T-helper 1 cell treated with Interleukin-12 subunit alpha and Interleukin-12 subunit beta and Interleukin-4 antibody, amounts not matched to agents 30 μg/mL and 1 μg/mL, for 36 hours (primary cell): ENCODE data around the gene SORL1-AS1.

Source experiments
- H3K27ac Mint-ChIP-seq: one replicate; pipeline ENCODE4 v1.8.0; 2021; ENCODE audit warnings: mild to moderate bottlenecking, mixed read lengths
- H3K27me3 Mint-ChIP-seq: one replicate; pipeline ENCODE4 v1.8.0; 2021; ENCODE audit warnings: low read depth, mixed read lengths
- H3K36me3 Mint-ChIP-seq: one replicate; pipeline ENCODE4 v1.8.0; 2021; ENCODE audit warnings: low read depth, mixed read lengths
- H3K4me1 Mint-ChIP-seq: one replicate; pipeline ENCODE4 v1.8.0; 2021; ENCODE audit warnings: low read depth, mixed read lengths
- H3K4me3 Mint-ChIP-seq: one replicate; pipeline ENCODE4 v1.8.0; 2021; ENCODE audit warnings: mild to moderate bottlenecking, moderate library complexity, mixed read lengths
- H3K9me3 Mint-ChIP-seq: one replicate; pipeline ENCODE4 v1.8.0; 2021; ENCODE audit warnings: mixed read lengths

Gene SORL1-AS1

DNA sequence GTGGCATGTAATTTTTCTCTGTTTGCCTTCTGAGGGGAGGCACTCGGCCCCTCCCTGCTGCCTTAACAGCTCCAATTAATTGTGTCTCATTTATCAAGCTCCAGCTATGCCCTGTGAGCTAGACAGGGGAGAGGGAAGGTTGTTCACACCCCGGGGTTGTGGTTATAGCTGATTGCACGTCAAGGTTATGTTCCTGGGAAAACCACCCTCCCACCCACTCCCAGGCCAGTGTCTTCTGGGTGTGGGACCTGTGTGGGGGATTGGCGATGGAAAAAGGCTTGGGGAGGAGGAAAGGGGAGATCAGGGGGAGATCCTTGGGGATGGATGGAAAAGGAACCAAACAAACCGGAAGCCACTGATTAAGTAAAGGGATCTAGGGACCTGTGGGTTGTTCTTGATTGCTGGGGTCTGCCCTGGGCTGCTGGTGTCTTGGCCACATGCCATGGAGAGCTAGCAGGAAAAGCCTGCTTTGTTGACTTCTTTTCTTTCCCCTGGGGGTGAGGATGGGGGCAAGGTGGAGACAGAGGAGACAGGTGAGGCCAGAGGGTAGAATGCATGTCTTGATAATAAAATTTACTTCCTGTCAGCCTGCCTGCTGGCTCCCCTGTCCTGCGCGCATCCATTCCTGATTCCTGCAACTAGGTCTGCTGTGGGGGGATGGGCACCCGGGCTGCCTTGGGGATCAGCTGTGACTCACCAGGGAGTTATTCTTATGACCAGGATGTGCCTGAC lies 13.5 kb upstream of the SORL1-AS1 start:
- H3K4me3 Mint-ChIP-seq, result peak overlapping the region; percentile 82
- no peaks in the 10 kb centered on the region for H3K27me3 Mint-ChIP-seq
- H3K27ac Mint-ChIP-seq, result peak overlapping the region; percentile 92
- peaks cover 78% of the 10 kb centered on the region for H3K4me1 Mint-ChIP-seq
- H3K36me3 Mint-ChIP-seq, result peaks cover 27% of the 10 kb centered on the region
- H3K9me3 Mint-ChIP-seq, result no peaks in the 10 kb centered on the region

DNA sequence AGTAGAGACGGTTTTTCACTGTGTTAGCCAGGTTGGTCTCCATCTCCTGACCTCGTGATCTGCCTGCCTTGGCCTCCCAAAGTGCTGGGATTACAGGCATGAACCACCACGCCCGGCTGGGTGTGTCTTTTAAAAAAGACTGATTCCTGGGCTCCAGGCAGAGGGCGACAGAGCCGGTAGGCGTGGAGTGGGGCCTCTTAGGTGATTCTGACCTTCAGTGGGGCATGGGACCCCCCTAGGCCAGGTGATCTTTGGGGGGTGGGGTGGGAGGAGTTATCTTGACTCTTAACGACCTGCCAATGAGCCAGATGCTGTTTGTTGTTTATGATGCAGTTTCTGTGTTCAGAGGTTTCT lies 12.9 kb upstream of the SORL1-AS1 start:
- peaks cover 79% of the 10 kb centered on the region for H3K4me1 Mint-ChIP-seq
- H3K4me3 Mint-ChIP-seq, result peak overlapping the region; percentile 82
- peaks cover 22% of the 10 kb centered on the region for H3K36me3 Mint-ChIP-seq
- no peaks in the 10 kb centered on the region for H3K27me3 Mint-ChIP-seq
- H3K27ac Mint-ChIP-seq, result peak overlapping the region; percentile 92
- no peaks in the 10 kb centered on the region for H3K9me3 Mint-ChIP-seq

DNA sequence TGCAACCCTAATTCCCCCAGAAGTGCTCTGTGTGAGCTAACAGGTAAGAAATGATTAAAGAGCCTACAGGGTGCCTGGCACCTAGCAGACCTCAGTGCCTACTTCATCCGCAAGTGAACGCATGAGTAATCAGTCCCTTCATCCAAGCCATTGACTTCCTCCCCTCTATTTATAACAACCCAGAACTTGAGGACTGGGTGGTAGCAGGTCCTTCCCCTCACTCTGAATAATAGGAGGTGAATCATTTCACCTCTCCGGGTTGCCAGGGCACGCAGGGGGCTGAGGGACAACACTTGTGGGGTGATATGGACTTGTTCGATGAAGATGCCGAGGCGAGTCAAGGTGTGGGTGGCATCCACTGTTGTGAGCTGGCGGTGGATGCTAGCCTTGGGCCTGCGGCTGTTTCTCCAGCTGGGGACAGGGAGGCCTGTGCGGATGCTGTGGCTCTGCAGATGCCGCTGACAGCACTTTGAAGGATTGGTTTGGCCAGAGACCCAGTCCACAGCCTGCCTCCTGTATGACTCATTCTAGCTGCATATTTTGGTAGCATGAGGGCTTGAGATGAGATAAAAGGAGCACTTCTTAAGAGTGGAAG lies 11.7 kb upstream of the SORL1-AS1 start:
- H3K36me3 Mint-ChIP-seq, result peaks cover 15% of the 10 kb centered on the region
- H3K27ac Mint-ChIP-seq, result peak overlapping the region; percentile 92
- H3K4me3 Mint-ChIP-seq, result peak overlapping the region; percentile 82
- H3K4me1 Mint-ChIP-seq, result peaks cover 82% of the 10 kb centered on the region
- no peaks in the 10 kb centered on the region for H3K27me3 Mint-ChIP-seq
- H3K9me3 Mint-ChIP-seq, result no peaks in the 10 kb centered on the region

DNA sequence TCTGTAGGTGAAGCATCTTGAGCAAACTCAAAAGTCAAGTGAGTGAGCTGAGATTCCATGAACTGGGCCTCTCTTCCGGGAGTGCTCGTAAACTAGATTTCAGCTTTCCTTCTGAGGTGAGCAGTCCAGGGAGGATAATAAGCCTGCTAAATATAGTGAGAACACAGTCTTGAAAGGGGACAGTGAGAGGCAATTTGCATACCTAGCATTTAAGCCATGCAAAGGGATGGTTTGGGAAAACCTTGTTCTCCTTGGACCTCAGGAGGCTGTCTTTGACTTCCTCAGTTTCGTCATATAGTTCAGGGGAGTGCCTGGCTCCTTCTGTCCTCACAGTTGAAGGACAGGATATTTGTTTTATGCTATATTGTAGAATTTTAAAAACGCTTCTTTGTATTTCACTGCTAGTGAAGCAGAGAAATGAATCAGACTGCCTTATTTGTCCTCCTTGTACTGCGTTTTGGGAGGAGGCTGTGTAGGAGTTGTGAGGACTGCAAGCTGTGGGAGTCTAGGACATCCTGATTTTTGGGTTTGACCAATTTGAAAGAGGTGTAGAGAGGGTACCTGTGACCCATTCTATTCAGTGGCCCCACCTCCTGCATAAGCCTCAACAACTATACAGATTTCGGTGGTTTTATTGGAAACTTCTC lies 11.0 kb upstream of the SORL1-AS1 start:
- Mint-ChIP-seq H3K27me3 (no peaks in the 10 kb centered on the region), H3K9me3 (no peaks in the 10 kb centered on the region), H3K36me3 (peaks cover 19% of the 10 kb centered on the region), H3K4me3 (peak overlapping the region; percentile 82), H3K27ac (peak overlapping the region; percentile 92), H3K4me1 (peaks cover 84% of the 10 kb centered on the region)

DNA sequence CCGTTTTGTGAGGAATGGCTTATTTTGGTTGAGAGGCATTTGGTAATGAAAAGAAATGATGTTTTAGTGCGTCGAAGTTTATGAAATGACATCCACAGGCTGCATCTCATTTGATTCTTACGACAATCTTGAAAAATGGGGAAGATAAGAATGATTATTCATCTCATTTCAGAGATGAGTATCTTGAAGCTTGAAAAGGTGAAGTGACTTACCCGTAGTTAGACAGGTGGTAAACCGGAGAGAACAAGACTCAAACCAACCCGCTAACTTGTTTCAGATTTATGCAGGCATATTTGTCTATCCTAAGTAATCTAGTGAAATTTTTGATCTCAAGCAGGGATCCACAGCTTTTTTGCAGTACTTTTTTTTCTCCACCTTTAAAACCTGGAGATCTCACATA lies 9.1 kb upstream of the SORL1-AS1 start:
- Mint-ChIP-seq H3K9me3 (no peaks in the 10 kb centered on the region), H3K27ac (peak overlapping the region; percentile 64), H3K27me3 (no peaks in the 10 kb centered on the region), H3K4me1 (peaks cover 81% of the 10 kb centered on the region), H3K4me3 (peak overlapping the region; percentile 8), H3K36me3 (peaks cover 31% of the 10 kb centered on the region)

DNA sequence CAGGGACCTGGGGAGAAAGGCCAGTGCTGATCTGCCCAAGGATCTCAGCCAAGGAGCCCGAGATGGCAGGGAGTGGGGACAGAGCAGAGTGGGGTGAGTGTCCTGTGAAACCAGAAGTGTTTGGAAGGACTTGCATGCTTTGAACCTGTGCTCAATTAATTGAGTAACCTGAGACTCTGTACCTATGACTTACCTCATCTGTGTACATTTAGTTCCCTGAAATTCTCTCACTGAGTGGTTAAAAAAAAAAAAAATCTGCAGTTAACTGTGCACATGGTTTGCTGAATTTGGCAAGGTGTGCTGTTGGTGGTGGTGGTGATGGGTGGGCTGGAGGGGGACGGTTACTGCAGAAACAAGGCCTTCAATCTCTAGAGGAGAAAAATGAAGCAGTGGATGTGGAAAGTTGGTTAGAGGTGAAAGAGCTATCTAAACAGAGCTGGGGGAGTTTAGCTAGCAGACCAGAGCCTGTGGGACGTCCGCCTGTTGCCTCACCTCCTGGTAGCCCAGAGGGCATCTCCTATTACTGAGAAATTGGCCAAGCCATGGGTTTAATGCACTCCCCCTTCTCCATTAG lies 8.3 kb upstream of the SORL1-AS1 start:
- Mint-ChIP-seq H3K4me1 (peaks cover 79% of the 10 kb centered on the region), H3K27me3 (no peaks in the 10 kb centered on the region), H3K4me3 (no peak overlapping the region), H3K9me3 (no peaks in the 10 kb centered on the region), H3K36me3 (peaks cover 34% of the 10 kb centered on the region), H3K27ac (no peak overlapping the region)

DNA sequence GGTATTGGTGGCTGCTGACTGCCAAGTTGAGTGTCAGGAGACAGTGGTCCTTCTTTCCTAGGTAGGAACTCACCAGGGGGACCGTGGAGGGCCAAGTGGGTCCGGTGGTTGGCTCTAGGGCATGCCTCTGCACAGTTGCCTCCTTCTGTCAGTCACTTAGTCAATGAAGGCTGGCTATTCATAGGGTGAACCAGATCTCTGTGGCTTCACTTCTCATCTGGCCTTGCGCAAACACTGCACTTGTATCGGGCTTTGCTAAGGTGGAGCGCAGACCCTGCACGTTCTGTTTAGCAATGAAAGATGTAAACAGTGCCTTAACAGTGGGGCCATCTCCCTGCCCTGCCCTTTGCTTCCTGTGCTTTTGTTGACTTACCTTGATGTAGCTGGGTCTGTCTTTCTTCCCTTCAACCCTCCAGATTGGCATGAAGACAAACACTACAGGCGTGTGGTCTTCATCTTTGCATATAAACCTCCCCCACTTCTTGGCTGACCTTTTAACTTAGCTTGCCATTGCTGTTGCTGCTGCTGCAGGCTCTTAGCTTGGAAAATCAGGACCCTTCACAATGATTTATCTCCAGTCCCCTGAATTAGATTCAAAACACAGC lies 6.7 kb upstream of the SORL1-AS1 start:
- peak overlapping the region; percentile 45 for H3K27ac Mint-ChIP-seq
- peak overlapping the region; percentile 23 for H3K4me3 Mint-ChIP-seq
- no peaks in the 10 kb centered on the region for H3K9me3 Mint-ChIP-seq
- H3K36me3 Mint-ChIP-seq, result peaks cover 42% of the 10 kb centered on the region
- peaks cover 79% of the 10 kb centered on the region for H3K4me1 Mint-ChIP-seq
- no peaks in the 10 kb centered on the region for H3K27me3 Mint-ChIP-seq

DNA sequence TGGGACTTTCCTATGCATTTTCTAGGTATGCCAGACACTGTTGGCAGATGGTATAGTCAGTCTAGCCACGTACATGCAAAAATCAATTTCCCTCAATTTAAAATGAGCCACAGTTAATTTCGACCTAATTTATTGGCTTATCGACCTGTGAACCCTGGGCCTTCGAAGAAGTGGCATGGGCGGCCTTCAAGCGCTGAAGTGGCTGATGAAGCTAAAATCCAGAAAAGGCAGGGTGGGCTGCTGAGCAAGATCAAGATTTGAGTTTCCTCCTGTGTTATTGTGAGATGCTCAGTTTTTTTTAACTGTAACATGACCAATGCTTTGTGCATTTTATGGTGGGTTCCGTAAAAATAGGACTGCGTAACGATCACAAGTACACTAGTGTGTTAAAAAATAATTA lies 5.8 kb upstream of the SORL1-AS1 start:
- Mint-ChIP-seq H3K4me3 (no peak overlapping the region), H3K9me3 (no peaks in the 10 kb centered on the region), H3K27ac (no peak overlapping the region), H3K36me3 (peaks cover 50% of the 10 kb centered on the region), H3K4me1 (peaks cover 80% of the 10 kb centered on the region), H3K27me3 (no peaks in the 10 kb centered on the region)

DNA sequence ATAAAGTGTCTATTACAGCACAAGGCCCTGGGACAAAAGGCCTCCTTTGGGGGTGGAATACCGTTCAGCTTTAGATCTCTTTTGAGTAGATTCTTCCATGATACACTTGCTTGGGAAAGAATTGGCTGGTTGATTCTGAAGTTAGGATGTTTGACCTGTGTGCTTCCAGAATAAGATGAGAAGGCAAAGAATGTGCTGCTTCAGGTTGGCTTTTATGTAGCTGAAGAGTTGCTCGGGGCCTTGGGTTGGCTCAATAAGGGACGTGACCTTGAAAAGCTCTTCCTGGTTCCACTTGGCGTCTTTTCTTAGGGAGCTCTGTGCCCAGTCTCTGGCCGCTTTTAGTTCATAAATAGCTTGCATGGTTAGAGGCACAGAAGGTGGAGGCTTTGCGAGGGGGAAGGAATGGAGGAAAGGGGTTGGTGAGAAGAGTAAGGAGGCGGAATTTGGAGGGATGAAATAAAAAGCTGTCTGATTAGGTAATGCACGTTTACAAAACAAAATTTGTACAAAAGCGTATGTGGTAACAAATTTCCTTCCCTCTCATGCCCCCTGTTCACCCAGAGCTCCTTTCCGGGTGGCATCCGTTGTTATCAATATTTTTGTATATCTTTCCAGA lies 4.2 kb upstream of the SORL1-AS1 start:
- Mint-ChIP-seq H3K27me3 (no peaks in the 10 kb centered on the region), H3K4me1 (peaks cover 73% of the 10 kb centered on the region), H3K4me3 (peak overlapping the region; percentile 16), H3K27ac (no peak overlapping the region), H3K36me3 (peaks cover 57% of the 10 kb centered on the region), H3K9me3 (no peaks in the 10 kb centered on the region)

DNA sequence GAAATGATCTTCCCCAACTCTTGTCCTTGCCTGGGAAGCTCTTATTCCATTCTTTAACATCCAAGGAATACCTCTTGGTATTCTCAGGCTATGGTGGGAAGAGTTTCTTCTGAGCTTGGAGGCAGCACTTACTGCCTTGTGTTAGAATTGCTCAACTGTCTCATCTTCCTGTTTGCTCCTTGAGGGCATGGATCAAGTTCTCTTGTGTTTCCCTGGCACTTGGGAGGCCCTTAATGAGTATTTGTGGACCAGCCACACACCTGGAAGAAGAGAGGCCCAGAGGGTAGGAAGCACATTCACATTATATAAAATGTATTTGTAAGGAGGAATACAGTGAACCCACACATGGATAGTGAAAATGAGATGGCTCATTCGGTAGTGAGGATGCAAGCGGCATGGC lies 3.4 kb upstream of the SORL1-AS1 start:
- no peaks in the 10 kb centered on the region for H3K27me3 Mint-ChIP-seq
- no peaks in the 10 kb centered on the region for H3K9me3 Mint-ChIP-seq
- H3K4me1 Mint-ChIP-seq, result peaks cover 71% of the 10 kb centered on the region
- peaks cover 54% of the 10 kb centered on the region for H3K36me3 Mint-ChIP-seq
- peak overlapping the region; percentile 55 for H3K27ac Mint-ChIP-seq
- H3K4me3 Mint-ChIP-seq, result no peak overlapping the region

DNA sequence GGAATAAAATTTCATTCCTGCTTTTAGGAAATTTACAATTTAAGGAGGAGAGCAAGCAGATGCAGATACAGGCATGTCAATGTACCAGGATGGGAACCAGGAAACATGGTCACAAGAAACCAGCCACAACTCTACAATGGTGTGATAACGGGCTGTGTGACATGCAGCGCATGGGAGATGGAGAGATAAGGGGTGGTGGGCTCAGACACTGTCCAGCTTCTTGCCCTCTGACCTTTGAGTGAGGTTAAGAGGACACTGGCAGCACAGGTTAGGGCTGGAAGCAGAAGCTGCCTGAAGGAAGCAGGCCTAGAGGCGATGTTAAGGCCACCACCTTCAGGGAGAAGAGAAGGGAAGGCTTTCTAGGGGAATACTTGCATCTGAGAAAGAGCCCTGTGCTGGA lies 2.3 kb upstream of the SORL1-AS1 start:
- Mint-ChIP-seq H3K4me3 (peak overlapping the region; percentile 91), H3K36me3 (peaks cover 56% of the 10 kb centered on the region), H3K4me1 (peaks cover 75% of the 10 kb centered on the region), H3K27ac (peak overlapping the region; percentile 16), H3K9me3 (no peaks in the 10 kb centered on the region), H3K27me3 (no peaks in the 10 kb centered on the region)

DNA sequence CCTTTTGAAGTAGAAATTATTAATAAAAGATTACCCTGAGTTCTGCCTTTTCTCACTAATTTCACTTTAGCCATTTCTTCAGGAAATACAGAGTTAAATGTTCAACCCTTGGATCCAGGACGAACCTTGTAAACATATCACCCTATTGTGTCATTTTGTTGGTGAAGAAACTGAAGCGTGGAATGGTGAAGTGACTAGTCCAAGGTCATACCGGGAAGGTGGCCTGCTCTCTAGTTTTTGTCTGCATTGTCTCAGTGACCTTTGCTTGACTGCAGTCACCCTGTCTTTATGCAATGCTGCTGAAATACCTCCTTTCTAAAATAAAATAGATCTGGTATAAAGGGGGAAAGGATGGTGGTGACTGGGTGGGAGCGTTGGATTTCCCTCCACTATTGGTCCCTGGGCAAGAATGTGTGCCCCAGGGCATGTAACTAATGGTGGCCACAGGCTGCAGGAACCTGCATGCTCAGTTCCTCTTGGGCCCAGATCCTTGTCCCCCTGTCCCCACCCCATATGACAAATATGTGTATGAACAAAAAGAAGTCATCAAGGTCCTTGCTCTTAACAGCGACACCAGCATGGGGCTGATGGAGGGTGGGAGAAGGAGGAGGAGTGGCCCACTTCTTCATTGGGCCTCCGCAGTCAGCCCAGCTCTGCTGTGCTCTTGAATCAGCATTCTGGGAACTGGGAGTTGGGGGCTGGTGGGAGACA lies 977 bp upstream of the SORL1-AS1 start:
- peak overlapping the region; percentile 68 for H3K27ac Mint-ChIP-seq
- no peaks in the 10 kb centered on the region for H3K27me3 Mint-ChIP-seq
- peaks cover 75% of the 10 kb centered on the region for H3K4me1 Mint-ChIP-seq
- H3K4me3 Mint-ChIP-seq, result peak overlapping the region; percentile 91
- H3K36me3 Mint-ChIP-seq, result peaks cover 46% of the 10 kb centered on the region
- no peaks in the 10 kb centered on the region for H3K9me3 Mint-ChIP-seq

DNA sequence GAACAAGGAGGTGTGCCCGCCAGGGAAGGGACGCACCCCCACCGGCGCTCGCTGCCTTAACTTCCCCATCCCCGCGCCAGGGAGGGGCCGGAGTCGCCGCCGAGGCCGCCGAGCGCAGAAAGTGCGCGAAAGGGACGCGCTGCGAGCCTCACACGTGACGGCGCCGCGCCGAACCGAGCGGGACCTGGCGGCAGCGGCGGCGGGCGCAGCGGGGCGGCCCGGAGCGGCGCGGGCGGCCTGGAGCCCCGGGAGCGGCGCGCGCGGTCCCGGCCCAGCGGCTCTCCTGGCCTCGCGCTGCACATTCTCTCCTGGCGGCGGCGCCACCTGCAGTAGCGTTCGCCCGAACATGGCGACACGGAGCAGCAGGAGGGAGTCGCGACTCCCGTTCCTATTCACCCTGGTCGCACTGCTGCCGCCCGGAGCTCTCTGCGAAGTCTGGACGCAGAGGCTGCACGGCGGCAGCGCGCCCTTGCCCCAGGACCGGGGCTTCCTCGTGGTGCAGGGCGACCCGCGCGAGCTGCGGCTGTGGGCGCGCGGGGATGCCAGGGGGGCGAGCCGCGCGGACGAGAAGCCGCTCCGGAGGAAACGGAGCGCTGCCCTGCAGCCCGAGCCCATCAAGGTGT lies 670 bp downstream of the SORL1-AS1 start, which contains the start of gene SORL1:
TSS of gene SORL1 (plus strand) at position 329 of the 623 bp plus-strand sequence. CDS start at position 347, 18 bp downstream.
- H3K27me3 Mint-ChIP-seq, result no peaks in the 10 kb centered on the region
- peak within 1 kb of the TSS; percentile 94 for H3K27ac Mint-ChIP-seq
- H3K9me3 Mint-ChIP-seq, result no peaks in the 10 kb centered on the region
- H3K4me3 Mint-ChIP-seq, result peak within 1 kb of the TSS; percentile 91
- H3K4me1 Mint-ChIP-seq, result peaks cover 77% of the 10 kb centered on the region
- H3K36me3 Mint-ChIP-seq, result peaks cover 45% of the 10 kb centered on the region
